RKO (cell line): ENCODE results near the gene NACC1.

ENCODE experiments used
- DNase-seq: peaks from one replicate; pipeline ENCODE4 v3.0.0-alpha.2; 2016; ENCODE audit warnings: low spot score

Gene NACC1

DNA sequence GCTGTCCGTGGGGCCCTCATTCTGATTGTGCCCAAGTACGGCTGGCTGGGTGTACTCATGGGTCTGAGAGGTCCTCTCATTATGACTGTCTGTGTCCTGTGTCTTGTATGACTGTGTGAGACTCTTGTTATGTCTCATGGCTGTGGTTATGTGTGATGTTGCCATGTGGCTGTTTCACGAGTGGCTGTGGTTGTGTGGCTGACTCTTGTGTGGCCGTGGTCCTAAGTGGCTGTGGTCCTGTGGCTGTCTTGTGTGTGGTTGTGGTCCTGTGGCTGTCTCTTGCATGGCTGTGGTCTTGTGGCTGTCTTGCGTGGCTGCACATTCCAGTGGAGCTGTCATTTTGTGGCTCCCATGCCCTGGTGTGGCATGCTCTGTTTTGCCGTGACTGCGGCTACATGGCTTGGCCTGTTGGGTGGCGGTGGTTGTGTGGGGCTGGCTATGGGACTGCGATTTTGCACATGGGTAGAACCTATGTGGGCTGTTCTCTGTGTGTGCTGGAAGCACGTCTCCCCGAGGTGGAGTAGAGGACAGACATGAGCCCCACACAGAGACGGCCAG, 18.0 kb upstream of the NACC1 start:
- DNase-seq, result peak; percentile 47

DNA sequence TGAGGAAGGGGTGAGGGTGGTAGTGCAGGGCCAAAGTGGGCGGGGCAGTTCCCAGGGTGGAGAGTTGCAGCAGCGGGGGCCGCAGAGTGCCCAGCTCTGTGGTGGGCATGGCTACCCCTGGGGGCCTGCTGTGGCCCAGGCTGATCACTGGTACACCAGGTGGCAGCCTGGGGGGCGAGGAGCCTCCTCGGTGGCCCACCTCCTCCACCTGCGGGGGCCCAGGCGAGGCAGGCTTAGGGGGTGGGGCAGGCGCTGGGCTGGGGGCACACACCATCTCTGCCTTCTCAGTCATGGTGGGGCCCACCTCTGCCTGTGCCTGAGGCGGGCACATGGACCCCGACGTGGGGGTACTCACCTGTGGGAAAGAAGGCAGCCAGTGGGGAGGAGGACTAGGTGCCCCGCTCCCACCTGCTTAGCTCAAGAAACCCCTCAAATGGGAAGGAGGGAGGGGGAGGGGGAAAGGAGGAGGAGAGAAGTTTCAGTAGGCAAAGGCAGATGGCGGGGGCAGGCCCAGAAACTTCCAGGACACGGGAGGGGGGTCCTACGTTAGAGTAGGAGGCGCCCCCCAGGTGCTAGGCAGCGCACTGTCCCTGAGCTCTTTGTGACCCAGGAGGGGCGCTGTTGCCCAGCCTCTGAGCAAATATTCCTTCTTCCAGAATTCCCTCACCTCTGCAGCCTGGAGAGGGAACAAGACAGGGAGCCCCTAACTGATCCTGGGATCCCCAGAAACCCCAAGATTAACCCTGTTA, 17.0 kb upstream of the NACC1 start:
- DNase-seq, result no peak

DNA sequence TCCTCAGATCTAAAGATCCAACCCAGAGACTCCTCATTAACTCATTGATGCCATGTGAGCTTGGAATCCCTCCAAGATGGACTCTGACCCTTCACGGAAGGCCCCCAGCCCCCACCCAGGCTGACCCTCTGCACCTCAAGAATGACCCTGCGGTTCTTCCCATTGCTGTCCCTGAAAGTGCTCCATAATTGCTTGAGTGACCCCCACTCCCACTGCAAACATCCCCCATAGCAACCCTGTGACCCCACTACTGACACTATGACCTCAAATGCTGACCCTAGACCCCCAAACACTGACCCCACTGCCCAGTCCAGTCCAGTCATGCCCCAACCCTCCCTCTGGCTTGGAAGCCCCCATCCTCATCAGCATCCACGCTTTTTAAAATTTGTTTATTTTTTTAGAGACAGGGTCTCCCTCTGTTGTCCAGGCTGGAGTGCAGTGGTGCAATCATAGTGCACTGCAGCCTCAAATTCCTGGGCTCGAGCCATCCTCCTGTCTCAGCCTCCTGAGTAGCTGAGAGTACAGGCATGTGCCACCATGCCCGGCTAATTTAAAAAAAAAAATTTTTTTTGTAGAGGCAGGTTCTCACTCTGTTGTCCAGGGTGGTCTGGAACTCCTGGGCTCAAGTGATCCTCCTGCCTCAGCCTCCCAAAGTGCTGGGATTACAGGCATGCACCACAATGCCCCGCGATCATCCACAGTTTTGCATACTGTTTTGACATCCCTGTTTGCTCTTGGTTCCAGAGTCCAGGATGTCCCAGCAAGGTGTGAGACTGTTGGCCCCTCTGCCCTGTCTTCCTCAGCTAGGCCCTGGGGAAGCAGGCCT, 16.3 kb upstream of the NACC1 start:
- no peak for DNase-seq

DNA sequence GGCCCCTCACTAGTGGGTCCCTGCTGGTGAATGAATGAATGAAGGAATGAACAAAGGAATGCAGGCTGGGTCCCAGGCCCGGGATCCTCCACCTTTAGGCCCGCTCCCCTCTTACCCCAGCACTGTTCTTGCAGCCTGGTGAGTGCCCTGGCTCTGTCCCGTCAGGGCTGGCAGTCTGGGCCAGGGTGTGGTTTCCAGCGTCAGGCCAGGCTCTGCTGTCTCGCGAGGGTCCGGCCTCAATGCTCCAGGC, 15.7 kb upstream of the NACC1 start:
- DNase-seq, result no peak

DNA sequence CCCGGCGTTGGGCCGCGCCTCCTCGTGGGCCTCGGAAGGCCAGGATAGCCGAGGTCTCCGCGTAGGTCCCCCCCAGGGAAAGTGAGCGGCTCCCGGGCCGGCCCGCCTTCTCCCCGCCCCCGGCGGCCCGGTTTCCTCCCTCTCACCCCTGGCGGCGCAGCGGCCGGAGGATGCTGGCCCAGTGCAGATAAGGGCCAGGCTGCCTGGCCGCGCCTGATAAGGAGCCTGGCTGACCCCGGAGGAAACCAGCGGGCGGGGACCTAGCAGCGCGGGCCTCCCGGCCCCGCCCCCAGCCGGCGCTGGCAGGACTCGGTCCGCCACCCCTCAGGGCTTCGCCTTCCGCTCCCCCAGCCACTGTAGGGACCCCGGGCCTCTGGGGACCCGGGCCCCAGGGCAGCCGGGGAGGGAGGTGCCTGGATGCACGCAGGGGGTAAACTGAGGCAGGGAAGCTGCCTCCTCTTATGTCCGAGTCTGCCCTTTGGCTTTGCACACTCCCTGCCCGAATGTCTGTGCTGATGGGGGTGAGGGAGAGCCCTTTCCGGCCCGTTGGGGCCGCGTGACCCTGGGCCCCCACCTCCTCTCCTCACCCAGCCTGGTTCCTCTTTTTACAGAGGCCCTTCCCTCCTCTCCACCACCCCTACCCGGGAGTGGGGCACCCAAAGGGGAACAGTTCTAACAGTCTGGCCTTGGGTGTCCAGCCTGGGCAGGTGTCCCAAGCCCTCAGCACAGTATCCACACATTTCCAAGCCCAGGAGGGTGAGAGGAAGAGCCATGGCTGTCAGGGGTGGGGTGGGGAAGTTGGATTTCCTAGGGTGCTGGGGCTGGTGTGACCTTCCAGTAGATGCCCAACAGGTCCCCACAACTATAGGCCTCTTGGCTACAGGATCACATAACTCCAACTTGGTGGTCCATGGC, 15.1 kb upstream of the NACC1 start, which contains the start of gene LYL1:
Gene LYL1, minus strand, starts transcription at position 193 of the 915 bp plus-strand sequence. CDS start 1,687 bp downstream, outside the sequence.
- no peak for DNase-seq

DNA sequence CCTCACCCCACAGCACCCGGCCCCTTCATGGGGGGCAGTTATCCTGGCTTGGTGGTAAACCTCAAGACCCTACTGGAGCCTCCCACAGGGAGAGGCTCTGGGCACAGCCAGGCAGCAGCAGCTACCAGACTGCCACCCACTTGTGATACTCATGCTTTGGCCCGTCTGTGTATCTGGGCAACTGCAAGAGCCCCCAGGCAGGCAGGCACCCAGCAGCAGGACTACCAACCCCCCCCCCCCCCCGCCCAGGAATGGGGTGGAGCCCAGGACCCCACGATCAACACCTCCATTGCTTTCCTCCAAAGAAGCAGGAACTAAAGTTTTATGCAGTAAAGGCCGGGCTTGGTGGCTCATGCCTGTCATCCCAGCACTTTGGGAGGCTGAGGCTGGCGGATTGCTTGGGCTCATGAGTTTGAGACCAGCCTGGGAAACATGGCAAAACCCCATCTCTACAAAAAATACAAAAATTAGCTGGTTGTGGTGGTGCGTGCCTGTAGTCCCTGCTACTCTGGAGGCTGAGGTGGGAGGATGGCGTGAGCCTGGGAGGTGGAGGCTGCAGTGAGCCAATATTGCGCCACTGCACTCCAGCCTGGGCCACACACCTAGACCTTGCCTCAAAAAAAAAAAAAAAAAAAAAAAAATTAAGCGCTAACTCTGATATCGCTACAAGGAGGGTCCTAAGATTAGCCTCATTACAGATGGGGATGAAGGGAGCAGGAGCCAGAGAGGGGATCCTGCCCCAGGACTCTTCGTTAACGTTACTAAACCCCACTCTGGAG, 14.3 kb upstream of the NACC1 start:
- DNase-seq, result no peak

DNA sequence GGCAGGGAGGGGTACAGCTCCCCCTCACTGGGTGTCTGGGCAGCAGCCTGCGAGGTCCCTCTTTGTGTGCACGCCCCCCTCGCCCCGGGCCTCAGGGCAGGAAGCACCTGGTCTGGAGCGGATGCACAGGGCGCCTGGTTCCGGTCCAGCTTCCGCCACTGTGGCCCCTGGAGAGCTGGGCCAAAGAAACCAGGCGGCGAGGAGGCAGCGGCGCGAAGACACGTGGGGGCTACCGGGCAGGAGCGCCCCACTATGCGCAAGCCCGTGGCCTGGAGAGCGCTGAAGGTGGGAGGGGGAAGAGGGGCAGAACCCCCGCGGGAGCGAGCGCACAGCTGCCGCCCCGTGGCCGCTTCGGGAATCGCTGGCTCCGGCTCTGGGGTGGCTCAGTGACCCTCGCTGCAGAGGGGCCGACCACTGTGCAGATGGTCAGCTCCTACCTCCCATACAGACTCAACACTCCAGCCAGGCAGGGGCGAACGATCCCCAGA, 13.7 kb upstream of the NACC1 start:
- no peak for DNase-seq

DNA sequence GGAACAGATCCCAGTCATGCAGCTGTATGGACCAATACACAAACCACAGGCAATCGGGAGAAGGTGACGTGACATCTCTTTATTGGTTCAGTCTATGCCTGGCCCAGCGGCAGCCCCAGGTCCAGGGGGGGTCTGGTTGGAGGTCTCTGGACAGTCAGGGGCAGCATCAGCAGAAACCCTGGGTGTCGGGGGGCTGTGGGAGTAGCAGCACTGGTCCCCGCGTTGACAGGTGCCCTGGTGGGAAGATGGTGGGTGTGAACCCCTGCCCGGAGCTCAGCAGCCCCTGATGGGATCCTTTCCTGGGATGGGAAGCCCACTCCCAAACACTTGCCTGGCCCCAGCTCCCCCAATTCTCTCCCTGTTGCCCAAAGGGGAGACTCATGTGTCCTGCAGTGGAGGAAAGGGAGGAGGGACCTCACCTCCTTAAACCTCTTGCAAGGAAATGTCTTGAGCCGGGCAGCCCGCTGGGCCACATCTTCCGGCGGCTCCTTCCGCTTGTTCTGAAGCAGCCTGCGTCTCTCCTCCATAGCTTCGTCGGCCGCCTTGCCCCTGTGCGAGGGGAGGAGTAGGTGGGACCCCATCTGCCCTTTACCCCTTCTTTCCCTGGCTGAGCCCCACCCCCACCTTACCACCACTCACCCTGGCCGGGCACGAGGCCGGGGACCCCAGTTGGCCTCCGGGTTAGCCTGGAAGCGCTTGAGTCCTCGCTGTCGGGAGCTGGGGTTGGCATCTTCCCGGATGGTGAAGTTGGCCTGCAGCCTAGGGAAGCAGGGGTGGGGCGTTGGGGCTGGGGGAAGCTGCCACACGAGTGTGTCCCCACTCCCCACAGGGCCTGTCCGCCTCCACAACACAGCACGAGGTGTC, 13.0 kb upstream of the NACC1 start:
- DNase-seq, result no peak

DNA sequence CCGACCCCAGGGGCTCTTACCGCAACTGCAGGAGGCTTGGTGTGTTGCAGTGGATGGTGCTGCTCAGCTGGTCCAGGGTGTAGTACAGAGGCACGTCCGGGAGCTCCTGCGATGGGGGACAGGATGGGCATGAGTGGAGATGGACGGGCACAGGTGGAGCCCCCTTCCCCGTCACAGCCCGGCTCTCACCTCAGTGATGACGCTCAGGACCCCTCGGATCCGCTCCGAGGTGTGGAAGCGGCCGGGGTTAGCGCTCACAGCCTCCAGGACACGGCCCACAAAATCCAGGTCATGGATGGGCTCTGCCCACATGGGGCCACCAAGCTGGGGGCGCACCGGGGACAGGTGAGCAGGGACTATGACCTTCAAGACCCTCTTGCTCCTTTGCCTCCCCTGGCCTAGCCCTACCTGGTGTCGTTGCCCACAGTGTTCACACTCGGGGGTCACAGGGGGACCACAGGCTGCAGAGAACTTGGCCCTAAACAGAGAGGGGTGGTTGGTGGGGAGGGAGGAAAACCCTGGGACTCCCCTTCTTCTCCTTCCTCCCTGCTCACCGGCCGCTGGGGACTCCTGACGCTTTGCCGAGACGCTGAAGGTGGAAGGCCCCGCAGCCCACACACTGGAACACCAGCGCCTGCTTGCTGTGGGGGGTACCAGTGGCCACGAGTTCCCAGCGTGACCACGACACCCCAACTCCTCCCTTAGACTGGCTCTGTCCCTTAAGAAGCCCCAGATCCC, 8.5 kb upstream of the NACC1 start:
- no peak for DNase-seq

DNA sequence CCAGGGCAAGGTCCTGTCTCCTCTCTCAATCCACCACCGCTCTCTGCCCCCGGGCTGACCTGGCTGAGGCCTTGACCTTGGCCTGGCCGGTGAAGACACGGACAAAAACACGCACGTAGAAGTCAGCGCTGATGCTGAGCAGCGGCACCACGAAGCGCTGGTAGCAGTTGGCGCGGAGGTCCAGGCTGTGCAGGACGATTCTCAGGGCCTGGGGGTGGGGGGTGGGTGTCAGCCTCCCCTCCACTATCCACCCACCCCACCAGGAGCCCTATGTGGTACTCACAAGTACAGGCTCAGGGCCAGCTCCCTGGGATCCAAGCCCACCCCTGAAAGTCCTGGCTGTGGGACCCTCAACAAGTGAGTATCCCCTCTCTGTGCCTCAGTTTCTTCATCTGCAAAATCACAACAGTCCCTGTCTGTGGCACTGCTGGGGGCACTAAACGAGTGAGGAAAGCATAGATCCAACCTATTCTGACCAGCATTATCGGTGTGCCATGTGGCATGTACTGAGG, 7.9 kb upstream of the NACC1 start:
- DNase-seq, result no peak

DNA sequence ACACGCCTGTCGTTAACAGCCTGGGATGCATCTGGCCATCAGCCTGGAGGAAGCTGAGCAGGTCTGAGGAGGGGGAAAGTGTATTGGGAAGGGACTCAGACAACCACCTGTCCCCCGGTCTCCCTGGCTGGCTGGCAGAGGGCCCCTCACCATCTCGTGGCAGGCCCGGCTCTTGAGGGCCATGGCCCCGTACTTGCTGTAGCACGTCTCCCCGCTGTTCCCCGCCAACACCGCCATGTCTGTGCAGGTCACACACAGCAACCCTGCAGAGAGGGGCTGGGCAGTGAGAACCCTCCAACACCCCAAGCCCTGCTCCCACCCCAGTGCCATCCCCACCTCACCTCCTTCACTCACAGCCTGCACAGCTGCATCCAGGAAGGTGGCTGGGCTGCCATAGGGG, 5.5 kb upstream of the NACC1 start:
- DNase-seq, result no peak

DNA sequence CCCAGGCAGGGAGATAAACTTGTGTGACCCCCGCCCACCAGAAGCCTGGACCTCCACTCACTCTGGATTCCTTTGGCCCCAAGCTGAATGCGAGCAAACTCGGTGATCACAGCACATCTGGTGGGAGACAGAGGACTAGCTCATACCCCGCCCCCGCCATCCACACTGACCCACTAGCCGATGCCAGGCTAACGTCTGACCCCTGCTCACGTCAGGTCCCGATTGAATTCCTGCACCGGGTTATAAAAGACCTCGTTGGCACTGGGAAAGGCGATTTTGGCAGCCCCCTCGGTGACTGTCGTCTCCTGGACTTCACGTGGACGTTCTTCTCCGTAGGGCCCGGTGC, 2.2 kb upstream of the NACC1 start:
- DNase-seq, result peak; percentile 58

DNA sequence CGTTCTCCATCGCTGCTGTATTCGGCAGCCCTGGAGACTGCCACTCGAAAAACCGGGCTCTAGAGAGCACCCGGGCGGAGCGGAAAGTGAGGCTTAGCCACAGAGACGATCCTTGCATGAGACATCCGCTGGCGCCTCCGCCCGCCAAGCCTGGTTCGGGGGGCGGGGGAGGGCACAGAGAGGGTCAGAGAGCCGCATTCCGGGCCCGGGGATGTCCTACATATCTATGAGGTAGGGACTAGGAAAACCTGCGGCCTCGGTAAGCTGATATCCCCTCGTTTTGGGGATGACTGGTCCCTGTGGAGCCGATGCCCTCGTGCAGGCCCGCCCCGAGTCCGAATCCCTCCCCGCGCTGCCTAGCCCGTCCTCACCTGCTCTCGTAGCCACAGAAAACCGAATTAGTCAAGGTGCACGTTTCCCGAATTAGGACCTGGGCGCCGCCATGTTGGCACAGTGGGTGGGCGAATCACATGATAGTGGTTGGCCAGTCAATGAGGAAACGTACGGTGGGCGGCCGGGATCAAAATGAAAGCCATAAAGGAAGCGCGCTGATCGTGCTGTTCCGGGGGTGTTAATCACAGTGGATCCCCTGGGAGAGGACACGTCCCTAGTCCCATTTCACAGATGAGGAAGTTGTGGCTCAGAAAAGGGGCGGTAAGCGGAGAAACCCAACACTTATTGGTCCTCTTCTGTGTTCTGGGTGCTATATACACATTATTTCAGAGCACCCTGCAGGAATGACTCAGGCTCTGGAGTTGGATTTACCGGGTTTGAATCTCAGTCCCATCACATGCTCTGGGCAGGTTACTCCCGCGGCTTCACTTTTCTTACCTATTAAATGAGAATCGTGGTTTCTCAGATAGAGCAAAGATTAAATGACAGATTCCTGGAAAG, 1.5 kb upstream of the NACC1 start, which contains the start of gene TRMT1:
Gene TRMT1, minus strand, starts transcription at position 459 of the 894 bp plus-strand sequence. Its CDS starts 341 bp downstream, at position 118.
- peak; percentile 98 for DNase-seq

DNA sequence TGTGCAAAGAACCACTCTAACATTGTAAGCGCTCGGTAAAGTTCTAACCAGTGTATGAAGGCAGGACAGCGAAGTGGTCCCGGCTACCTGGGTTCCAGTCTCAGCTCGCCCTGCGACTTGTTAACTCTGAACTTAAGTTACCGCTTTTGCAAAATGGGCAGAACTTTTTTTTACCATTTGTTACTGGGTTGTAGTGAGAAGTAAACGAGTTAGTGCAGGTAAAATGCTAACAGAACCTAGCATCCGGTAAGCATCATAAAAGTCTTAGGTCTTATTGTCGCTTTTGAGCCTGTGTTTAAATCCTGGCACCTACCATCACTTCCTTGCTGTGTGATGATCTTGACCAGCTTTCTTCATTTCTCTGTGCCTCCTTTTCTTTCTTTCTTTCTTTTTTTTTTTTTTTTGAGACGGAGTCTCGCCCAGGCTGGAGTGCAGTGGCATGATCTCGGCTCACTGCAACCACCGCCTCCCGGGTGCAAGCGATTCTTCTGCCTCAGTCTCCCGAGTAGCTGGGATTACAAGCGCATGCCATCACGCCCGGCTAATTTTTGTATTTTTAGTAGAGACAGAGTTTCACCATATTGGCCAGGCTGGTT, 790 bp upstream of the NACC1 start:
- peak; percentile 63 for DNase-seq

DNA sequence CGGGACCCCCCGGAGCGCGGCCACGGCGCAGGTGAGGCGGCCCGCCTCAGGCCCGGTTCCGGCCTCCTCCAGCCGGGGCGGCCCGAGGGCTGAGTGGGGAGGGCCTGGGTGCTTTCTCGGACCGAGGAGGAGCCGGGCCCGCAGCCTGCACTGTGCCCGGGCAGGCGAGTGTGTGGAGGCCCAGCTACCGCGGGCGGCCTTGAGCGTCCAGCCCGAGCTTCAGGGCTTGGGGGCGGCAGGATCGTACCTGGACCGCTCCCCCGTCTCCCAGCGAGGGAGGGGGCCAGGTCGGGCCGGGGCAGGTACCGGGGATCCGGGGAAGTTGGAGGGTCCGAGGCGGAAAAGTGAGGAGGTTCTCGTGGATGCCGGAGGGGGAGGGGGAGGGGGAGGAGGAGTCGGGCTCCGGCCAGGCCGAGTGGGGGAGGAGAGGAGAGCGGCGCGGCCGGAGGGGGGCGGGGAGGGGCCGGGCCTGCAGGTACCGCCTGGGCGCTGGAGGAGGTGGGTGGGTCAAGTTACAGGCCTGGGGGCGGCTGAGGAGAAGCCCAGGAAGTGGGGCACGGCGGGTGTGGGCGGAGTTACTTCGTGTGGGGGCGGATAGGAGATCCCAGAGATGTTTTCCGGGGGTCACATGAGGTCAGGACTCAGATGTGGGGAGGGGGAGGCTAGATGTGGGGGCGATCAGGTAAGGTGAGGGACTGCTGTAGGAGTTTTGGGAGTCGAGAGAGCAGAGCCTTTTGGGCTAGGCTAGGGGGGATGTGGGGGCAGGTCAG, 545 bp downstream of the NACC1 start:
- DNase-seq, result peak; percentile 40

DNA sequence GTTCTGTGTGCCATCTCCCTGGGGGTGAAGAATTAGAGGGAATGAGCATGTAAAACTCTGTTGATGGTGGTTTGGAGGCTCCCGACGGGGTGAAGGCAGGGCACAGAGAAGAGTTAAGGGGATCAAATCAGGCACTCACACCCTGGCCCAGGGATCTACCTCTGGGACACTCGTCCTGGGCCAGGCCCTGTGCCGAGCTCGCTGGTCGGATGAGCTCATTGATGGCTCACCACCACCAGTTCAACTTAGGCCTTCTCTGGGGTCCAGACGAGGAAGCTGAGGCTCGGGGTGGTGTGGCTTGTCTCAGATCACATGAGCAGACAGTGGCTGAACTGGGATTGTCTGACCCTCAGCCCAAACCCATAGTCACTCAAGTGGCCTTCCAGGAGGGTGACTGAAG, 1.6 kb downstream of the NACC1 start:
- no peak for DNase-seq

DNA sequence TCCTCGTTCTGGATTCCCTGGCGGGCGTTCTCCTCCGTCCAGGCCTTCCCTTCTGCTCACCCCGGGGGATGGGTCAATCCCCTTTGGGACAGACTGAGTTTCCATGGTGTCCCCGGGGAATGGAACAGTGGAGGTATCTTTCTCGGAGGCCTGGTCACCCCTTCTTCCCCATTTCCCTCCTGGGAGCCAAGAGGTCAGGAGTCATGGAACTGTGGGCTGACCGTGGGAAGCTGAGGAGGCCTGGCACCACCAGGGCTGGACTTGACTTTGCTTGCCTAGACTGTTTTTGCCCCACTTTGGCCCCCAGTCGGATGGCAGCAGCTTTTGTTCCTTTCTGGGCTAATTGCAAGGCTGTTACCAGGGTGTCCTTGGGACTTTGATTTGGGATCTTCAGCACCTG, 2.0 kb downstream of the NACC1 start:
- no peak for DNase-seq
